HG03175 (cell line): Measurements from ENCODE around the gene CROCC.
"Not testable (repeated sequence)": the region's sequence is repeated elsewhere in the genome, so short reads cannot be mapped to it uniquely, and the experiment has no call there.

Experiments used
- ATAC-seq: cut with Tn5 transposase; IDR thresholded peaks from one replicate; pipeline ENCODE4 v1.9.1; 2021; ENCODE audit warnings: mild to moderate bottlenecking, moderate library complexity; ENCODE audit not compliant: unreplicated experiment

Gene CROCC

GRCh38 chr1:16913833-16914662 is 7.7 kb upstream of the CROCC start:
- peak; percentile 88 for ATAC-seq

- not testable (repeated sequence) for ATAC-seq
Observed at GRCh38 chr1:16914928-16915626, 6.7 kb upstream of the CROCC start.

GRCh38 chr1:16915627-16915973 is 6.1 kb upstream of the CROCC start:
- ATAC-seq: no peak

GRCh38 chr1:16916036-16916880 is 5.5 kb upstream of the CROCC start:
- ATAC-seq: not testable (repeated sequence)

- no peak for ATAC-seq
Observed at GRCh38 chr1:16918371-16918770, 3.4 kb upstream of the CROCC start.

- not testable (repeated sequence) for ATAC-seq
Observed at GRCh38 chr1:16918936-16919665, 2.6 kb upstream of the CROCC start.

- ATAC-seq: no peak
Observed at GRCh38 chr1:16920951-16921350, 780 bp upstream of the CROCC start.

GRCh38 chr1:16922466-16922865 is 735 bp downstream of the CROCC start:
- ATAC-seq: no peak

- no peak for ATAC-seq
Observed at GRCh38 chr1:16922885-16923431, 1.2 kb downstream of the CROCC start.

- no peak for ATAC-seq
Observed at GRCh38 chr1:16924216-16924918, 2.6 kb downstream of the CROCC start.

- ATAC-seq: no peak
Observed at GRCh38 chr1:16924919-16925477, 3.3 kb downstream of the CROCC start.

- ATAC-seq: no peak
Observed at GRCh38 chr1:16925635-16926490, 4.1 kb downstream of the CROCC start.

- ATAC-seq: no peak
Observed at GRCh38 chr1:16926491-16927073, 4.9 kb downstream of the CROCC start.

- ATAC-seq: no peak
Observed at GRCh38 chr1:16927256-16927655, 5.5 kb downstream of the CROCC start.

GRCh38 chr1:16927711-16928485 is 6.2 kb downstream of the CROCC start:
- no peak for ATAC-seq

GRCh38 chr1:16929146-16930041 is 7.7 kb downstream of the CROCC start:
- ATAC-seq: not testable (repeated sequence)
